ENCODE measurements around the gene COX20. TPM values are rescaled to one million over a fixed set of nuclear protein-coding genes. Genes with fewer than 3 reads are reported as not detected.
"Not testable (repeated sequence)": the region's sequence is repeated elsewhere in the genome, so short reads cannot be mapped to it uniquely, and the experiment has no call there.

Gene COX20
- total RNA-seq, 2 donors from 2014 or later, result 26.1 to 31.5 TPM

DNA sequence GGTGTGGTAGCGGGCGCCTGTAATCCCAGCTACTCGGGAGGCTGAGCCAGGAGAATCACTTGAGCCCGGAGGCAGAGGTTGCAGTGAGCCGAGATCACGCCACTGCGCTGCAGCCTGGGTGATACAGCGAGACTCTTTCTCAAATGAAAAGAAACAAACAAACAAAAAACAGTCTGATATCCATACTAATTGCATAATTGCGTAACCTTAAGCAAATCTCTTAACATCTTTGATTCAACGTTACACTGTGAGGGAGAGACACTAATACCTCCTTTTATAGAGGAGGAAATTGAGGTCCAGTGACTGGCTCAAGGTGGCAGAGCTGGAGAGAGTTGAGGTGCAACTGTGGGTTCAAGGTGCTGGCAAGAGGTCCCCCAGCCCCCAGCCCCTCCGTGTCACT lies 12.6 kb upstream of the COX20 start:
- Histone ChIP-seq H3K27ac (no peak overlapping the region), H3K9ac (ENCODE audit: low read depth in 2 of 2, low read length in 2 of 2) (no peak overlapping the region), H3K36me3 (no peaks in the 10 kb centered on the region), H3K4me3 (no peak overlapping the region), H3K4me1 (no peaks in the 10 kb centered on the region), H3K9me3 (no peaks in the 10 kb centered on the region), H3K27me3 (no peaks in the 10 kb centered on the region)
- no peak for DNase-seq
- intact Hi-C loops (cut with DNase I), result no loop called here
- TF ChIP-seq, protein P1, sequence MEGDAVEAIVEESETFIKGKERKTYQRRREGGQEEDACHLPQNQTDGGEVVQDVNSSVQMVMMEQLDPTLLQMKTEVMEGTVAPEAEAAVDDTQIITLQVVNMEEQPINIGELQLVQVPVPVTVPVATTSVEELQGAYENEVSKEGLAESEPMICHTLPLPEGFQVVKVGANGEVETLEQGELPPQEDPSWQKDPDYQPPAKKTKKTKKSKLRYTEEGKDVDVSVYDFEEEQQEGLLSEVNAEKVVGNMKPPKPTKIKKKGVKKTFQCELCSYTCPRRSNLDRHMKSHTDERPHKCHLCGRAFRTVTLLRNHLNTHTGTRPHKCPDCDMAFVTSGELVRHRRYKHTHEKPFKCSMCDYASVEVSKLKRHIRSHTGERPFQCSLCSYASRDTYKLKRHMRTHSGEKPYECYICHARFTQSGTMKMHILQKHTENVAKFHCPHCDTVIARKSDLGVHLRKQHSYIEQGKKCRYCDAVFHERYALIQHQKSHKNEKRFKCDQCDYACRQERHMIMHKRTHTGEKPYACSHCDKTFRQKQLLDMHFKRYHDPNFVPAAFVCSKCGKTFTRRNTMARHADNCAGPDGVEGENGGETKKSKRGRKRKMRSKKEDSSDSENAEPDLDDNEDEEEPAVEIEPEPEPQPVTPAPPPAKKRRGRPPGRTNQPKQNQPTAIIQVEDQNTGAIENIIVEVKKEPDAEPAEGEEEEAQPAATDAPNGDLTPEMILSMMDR (IDR thresholded peaks at IDR 0.05), result no peak

DNA sequence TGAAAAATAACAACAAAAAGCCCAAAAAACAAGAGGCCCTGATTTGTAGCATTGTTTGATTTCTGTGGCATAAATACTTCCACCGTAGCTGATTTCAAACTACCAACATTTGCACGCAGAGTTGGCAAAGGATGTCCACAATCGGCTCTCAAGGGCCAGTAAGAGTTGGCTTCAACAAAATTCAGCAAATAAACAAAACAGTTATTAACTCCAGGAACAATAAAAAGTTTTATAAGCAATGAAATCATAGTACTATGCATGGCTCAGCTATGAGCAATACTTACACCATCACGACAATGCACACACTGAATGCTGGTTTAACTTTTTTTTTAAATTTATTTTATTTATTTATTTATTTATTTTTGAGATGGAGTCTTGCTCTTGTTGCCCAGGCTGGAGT lies 8.7 kb upstream of the COX20 start:
- no peak overlapping the region for H3K27ac ChIP-seq
- H3K4me3 ChIP-seq, result no peak overlapping the region
- DNase-seq, result no peak
- TF ChIP-seq, protein P1 (IDR thresholded peaks at IDR 0.05), result no peak
- no peaks in the 10 kb centered on the region for H3K27me3 ChIP-seq
- no peaks in the 10 kb centered on the region for H3K36me3 ChIP-seq
- intact Hi-C loops (cut with DNase I), result no loop called here
- no peaks in the 10 kb centered on the region for H3K9me3 ChIP-seq
- H3K4me1 ChIP-seq, result no peaks in the 10 kb centered on the region
- no peak overlapping the region for H3K9ac ChIP-seq (ENCODE audit: low read depth in 2 of 2, low read length in 2 of 2)

DNA sequence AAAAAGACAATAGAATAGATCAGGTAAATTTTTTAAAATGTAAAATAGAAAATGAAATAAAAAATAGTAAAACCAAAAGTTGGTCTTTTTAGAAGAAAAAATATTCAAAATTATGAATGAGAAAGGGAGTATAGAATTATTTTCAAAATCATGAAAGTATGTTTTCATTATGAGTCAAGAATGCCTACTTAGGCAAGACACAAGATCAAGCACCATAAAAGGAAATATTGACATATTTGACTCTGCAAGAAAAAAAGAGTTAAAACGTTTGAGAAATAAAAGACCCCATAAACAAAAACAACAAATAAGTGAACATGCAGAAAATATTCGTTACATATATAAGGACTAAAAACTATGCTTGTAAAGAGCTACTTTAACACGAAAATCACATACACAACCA lies 4.8 kb upstream of the COX20 start:
- TF ChIP-seq, protein P1 (IDR thresholded peaks at IDR 0.05), result no peak
- no peaks in the 10 kb centered on the region for H3K27me3 ChIP-seq
- DNase-seq, result no peak
- H3K27ac ChIP-seq, result no peak overlapping the region
- H3K36me3 ChIP-seq, result no peaks in the 10 kb centered on the region
- no peaks in the 10 kb centered on the region for H3K9me3 ChIP-seq
- H3K9ac ChIP-seq (ENCODE audit: low read depth in 2 of 2, low read length in 2 of 2), result no peak overlapping the region
- intact Hi-C loops (cut with DNase I), result loop anchor here (10.0 kb wide), 1 partner anchor 144 kb away; no protein-coding TSS in a partner anchor
- no peaks in the 10 kb centered on the region for H3K4me1 ChIP-seq
- no peak overlapping the region for H3K4me3 ChIP-seq

DNA sequence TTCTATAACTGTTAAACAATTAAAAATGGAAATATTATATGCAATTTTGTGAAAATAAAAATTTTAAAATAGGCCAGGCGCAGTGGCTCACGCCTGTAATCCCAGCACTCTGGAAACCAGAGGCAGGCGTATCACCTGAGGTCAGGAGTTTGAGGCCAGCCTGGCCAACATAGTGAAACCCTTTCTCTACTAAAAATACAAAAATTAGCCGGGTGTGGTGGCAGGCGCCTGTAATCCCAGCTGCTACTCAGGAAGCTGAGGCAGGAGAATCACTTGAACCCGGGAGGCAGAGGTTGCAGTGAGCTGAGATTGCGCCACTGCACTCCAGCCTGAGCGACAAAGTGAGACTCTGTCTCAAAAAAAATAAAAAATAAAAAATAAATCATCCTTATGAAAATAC lies 2.2 kb upstream of the COX20 start:
- peak overlapping the region; percentile 46 for H3K4me3 ChIP-seq
- intact Hi-C loops (cut with DNase I), result loop anchor here (10.0 kb wide), 1 partner anchor 142 kb away; no protein-coding TSS in a partner anchor
- not testable (repeated sequence) for H3K27me3 ChIP-seq; H3K36me3 ChIP-seq; H3K9me3 ChIP-seq; H3K9ac ChIP-seq (ENCODE audit: low read depth in 2 of 2, low read length in 2 of 2); DNase-seq; H3K4me1 ChIP-seq
- peak overlapping the region; percentile 99 for H3K27ac ChIP-seq

DNA sequence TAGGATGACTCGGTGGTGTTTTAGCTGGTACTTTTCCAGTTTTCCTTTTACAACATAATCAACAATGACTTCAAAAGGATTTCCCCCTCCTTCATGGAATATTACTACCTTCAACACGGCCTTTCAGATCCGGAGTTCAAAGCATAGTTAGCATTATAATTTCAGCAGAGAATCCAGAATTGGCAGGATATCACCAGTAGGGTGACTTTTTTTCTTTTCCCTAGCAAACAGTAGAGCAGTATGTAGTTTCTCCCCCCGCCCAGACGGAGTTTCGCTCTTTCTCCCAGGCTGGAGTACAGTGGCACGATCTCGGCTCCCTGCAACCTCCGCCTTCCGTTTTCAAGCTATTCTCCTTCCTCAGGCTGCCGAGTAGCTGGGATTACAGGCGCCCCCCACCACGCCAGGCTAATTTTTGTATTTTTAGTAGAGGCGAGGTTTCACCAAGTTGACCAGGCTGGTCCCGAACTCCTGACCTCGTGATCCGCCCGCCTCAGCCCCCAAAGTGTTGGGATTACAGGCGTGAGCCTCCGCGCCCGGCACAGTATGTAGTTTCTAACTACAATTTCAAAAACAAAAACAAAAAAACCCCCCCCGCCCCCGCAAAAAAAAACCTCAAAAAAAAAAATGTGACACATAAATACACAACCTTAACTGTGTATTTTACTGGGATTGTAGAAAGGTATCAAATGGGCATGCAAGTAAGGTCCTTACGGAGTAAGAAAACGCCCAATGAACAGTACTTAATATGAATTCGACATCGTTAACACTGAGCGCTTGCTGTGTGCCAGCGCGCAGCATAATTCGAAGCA lies 1.5 kb upstream of the COX20 start:
- H3K9me3 ChIP-seq, result no peaks in the 10 kb centered on the region
- no peaks in the 10 kb centered on the region for H3K4me1 ChIP-seq
- TF ChIP-seq, protein P1 (IDR thresholded peaks at IDR 0.05), result no peak
- H3K9ac ChIP-seq (ENCODE audit: low read depth in 2 of 2, low read length in 2 of 2), result peak overlapping the region; percentile 82 to 95
- intact Hi-C loops (cut with DNase I), result loop anchor here (2.0 to 10.0 kb wide), 2 partner anchors 31 to 141 kb away; partner anchors contain the start of gene HNRNPU
- no peaks in the 10 kb centered on the region for H3K36me3 ChIP-seq
- peak; percentile 65 for DNase-seq
- no peaks in the 10 kb centered on the region for H3K27me3 ChIP-seq
- peak overlapping the region; percentile 99 for H3K27ac ChIP-seq
- peak overlapping the region; percentile 46 for H3K4me3 ChIP-seq
